ENCODE measurements around the gene CCDC69.
"Not testable (repeated sequence)": the region's sequence is repeated elsewhere in the genome, so short reads cannot be mapped to it uniquely, and the experiment has no call there.

CCDC69 gene, protein sequence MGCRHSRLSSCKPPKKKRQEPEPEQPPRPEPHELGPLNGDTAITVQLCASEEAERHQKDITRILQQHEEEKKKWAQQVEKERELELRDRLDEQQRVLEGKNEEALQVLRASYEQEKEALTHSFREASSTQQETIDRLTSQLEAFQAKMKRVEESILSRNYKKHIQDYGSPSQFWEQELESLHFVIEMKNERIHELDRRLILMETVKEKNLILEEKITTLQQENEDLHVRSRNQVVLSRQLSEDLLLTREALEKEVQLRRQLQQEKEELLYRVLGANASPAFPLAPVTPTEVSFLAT

DNA sequence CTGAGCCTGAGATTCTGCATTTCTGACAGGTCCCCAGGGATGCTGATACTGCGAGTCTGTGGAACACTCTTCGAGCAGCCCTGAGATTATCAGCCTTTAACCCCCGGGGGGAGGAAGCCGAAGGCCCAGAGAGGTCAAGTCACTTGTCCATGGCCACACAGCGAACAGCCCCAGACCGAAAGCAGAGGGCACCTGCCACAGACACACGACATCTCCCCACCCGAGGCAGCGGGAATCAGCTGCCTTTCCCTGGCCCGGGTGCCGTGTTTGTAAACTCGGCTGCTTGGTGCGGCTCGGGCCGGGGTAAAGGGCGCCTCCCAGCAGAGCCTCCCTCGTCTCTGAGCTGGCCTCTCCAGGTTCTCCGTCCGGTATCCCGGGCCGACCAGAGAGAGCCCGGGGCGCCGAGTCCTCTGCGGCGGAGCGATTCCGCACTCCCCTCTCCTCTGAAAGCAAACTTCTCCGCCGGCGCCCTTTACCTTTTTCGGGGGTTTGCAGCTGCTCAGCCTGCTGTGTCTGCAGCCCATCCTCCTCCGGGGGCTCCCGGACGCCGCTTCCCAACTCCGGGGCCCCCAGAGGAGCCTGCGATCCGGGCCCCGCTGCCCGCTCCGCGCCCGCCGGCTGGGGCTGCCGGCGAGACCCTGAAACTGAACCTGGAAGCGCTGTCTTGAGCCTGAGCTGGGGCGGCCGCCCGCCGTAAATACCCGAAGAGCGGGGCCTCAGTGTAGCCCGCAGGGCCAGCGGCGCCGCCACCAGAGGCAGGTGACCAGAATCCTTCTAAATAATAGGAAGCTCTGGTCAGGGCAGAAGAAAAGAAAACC, at the start of gene CCDC69:
CCDC69 (minus strand) TSS at position 646 of the 818 bp plus-strand sequence; CDS start at position 524, 122 bp downstream.
- peak; percentile 80 for DNase-seq

DNA sequence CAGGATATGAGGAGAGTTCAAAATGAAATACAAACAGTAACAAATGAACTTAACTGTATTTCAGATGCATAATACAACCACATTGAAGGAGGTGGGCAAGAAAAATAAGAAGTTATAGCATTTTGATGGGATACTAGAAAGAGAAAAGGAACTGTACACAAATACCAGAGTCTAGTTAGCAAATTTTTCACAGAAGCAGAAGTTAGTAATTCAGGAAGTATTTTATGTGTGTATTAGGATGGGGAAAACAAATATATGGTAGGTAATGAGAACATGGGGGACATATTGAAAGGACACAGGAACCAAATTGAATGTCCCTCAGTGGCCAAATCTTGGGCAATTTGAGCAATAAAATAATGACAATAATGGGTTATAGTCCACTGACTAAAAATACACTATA, 47.4 kb upstream of the CCDC69 start:
- no peak for DNase-seq

GRCh38 chr5:151270599-151270998, 46.7 kb upstream of the CCDC69 start:
- peak; percentile 81 for DNase-seq

- DNase-seq, result no peak
Measured at GRCh38 chr5:151267491-151268260, 43.8 kb upstream of the CCDC69 start.

- peak; percentile 78 for DNase-seq
Measured at GRCh38 chr5:151264113-151264512, 40.2 kb upstream of the CCDC69 start.

DNA sequence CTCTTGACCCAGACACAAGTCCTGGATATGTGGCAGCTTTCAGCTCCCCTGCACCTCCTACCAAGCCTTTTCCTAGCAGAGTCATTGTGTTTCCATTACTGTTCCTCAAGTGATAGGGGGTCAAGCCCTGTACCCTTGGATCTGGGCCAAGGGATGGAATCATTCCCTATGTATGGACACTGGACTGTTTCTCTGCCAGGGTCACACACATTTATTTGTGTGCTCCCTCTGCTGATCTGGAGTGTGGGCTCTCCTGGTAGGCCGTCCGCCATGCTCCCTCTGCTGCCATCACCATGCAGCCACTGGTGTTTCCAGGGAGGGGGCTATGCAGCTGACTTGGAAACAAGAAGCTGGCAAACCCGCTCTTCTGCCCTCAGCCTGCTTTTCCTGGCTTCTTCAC, 38.6 kb upstream of the CCDC69 start:
- DNase-seq, result no peak

- DNase-seq, result no peak
Measured at GRCh38 chr5:151259931-151260330, 36.0 kb upstream of the CCDC69 start.

DNA sequence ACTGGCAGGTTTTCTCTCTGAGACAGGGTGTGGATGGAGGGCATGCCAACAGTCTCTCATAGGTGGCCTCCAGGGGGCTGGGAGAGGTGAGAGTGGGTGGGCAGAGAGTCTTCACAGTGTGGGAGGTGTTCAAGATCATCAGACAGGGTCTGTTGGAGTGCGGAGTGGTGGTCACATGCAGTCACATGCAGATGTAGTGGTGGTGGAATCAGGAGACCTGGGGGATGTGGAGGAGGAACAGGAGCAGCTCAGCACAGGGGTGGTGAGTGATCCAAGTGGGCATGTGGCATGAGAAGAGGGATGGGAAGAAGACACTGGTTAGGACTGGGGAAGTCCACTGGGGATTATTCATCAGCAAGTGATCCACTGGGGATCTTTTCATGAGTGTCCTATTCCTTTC, 34.9 kb upstream of the CCDC69 start:
- no peak for DNase-seq

DNA sequence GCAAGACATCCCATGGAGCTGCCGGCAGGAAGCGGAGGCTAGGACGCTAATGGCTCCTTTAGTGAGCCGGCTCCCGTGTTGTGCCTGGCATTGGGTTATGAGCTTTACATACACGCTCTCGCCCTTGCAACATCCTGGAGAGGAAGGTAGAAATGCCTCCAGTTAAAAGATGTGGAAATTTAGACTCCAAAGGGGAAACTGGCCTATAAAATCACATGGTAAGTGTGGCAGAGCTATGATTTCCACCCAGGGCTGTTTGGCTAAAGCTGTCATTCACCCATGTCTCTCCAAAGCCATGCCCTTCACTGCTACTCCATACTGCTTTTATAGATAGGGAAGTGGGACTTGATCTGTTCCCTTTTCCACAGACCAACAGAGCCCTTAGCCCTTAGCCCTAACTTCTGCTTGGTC, 34.3 kb upstream of the CCDC69 start:
- DNase-seq, result no peak

- DNase-seq, result no peak
Measured at GRCh38 chr5:151257731-151258181, 33.9 kb upstream of the CCDC69 start.

- no peak for DNase-seq
Measured at GRCh38 chr5:151255621-151256286, 31.9 kb upstream of the CCDC69 start.

DNA sequence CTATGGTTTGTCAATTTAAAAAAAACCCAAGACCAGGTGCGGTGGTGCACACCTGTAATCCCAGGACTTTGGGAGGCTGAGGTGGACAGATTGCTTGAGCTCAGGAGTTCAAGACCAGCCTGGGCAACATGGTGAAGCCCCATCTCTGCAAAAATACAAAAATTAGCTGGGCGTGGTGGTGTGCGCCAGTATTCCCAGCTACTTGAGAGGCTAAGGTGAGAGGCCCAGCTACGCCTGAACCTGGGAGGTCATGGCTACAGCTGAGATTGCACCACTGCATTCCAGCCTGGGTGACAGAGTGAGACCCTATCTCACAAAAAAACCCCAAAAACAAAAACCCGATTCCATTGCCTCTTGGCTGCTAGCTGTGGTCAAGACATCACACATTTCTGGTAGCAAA, 31.1 kb upstream of the CCDC69 start:
- DNase-seq, result not testable (repeated sequence)

DNA sequence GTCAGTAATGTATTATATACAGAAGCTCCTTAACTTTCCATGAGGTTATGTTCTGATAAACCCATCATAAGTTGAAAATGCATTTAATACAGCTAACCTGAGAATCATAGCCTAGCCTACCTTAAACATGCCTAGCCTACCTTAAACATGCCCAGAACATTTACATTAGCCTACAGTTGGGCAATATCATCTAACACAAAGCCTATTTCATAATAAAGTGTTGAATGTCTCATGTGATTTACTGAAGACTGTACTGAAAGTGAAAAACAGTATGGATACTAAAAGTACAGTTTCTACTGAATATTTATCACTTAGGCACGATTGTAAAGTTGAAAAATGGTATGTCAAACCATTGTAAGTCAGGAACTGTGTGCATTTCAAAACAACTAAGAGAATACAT, 30.7 kb upstream of the CCDC69 start:
- DNase-seq, result no peak

DNA sequence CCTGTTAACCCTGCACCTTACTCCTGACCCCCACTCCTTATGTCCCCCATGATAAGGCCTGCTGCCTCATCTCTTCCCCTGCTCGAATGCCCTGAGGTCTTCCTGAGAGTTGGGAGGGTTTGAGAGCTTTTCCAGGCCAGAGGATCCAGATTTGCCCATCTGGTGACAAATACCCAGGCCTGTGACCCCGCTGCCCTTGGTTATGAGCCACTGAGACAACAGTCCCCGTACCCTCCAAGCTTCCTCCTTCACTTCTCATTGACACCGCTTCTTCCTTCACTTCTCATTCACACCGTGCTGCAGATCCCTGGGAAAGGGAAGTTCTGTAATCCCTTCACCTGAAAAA, 29.7 kb upstream of the CCDC69 start:
- DNase-seq, result no peak

DNA sequence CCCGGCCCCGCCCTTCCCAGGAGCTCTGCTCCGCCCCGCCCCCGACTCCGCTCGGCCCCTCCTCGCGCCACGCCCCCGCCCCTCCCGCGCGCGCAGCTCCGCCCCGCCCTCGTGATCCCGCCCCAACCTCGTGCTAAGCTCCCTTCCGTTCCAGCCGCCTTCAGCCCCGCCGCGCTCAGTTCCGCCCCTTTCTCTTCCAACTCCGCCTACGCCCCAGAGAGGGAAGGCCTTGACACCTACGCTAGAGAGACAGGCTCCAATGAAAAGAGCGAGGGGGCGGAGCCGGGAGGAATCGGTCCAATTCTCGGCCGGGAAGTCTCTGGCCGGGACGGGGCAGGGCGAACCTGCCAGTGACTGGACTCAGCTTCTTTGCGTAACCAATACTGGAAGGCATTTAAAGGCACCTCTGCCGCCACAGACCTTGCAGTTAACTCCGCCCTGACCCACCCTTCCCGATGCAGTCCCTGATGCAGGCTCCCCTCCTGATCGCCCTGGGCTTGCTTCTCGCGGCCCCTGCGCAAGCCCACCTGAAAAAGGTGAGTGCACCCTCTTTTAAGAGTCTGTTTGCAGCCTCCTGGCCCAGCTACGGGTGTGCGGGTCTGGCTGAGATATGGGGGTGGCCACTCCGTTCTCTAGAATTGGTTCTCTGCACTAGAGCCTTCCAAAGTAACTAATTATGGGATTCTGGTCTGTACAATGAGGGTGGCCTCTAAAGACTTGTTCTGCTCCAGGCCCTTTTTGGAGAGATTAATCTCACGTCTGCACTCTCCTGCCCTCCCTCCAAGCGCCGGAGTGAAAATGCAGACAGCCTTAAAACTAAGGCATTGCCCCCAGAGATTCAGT, 29.1 kb upstream of the CCDC69 start, which contains the start of gene GM2A:
GM2A (plus strand) TSS at position 424 of the 843 bp plus-strand sequence; CDS start at position 456, 32 bp downstream.
- peak; percentile 100 for DNase-seq

DNA sequence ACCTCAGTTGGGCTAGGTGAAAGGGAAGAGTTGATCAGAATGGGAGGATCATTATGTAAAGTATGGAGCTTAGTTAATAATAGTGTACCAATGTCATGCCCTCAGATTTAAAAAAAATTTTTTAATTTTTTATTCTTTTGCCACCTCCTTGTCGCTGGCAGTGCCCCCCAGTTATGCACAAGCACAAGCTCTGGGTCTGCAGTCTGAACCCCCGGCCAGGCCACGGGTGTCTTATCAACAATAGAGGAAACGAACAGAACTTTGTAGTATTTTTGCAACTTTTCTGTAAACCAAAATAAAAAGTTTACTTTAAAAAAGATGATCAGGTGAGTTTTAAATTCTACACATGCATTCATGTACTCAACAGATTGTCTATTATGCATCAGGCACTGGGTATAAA, 27.7 kb upstream of the CCDC69 start:
- no peak for DNase-seq

DNA sequence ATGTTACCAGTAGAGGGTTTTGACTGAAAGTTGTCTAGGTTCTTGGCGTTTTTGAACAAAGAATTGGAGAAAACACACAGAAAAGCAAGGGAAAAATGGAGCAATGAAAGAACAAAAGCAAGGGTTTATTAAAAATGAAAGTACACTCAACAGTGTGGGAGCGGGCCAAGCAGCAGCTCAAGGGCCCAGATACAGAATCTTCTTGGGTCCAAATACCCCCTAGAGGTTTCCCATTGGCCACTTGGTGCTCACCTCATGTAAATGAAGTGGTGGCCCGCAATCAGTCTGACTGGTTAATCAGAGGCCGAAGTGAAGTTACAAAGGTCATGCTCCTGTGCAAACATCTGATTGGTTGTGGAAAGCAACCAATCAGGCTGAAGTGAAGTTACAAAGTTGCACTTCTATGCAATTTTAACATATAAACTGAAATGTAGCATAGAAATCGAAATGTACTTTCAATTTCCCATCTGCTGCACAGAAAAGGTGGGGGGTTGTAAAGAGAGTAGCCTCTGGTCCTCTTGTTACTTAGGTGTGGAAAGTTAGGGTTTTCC, 27.2 kb upstream of the CCDC69 start:
- peak; percentile 77 for DNase-seq

DNA sequence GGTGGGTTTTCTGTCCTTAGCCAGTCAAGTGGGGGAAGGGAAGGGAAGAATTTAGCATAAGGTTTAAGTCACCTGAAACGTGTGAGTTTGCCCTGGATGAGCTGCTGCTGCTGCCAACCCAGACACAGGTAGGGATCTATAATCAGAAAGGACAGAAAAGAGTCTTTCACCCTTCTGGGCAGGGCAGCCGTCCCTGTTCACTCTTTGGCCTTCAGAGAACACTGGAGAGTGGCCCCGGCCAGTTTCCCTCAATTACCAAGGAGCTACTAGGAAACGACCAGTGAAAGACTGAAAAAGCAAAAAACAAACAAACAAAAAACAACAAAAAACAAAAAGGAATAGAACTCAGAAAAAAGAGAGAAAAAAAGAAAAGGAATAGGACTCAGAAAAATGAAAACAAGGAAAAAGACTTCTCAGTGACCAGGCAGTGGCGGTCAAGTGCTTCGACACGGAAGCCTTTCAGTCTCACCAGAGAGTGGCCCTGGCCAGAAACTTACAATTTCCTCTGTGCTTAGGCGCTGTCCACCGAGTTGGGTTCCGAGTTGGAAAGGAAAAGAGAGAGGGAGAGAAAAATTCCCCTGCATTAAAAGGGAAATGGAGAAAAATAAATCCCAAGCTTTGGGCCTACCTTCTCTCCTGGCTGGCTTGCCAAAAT, 26.6 kb upstream of the CCDC69 start:
- DNase-seq, result no peak

DNA sequence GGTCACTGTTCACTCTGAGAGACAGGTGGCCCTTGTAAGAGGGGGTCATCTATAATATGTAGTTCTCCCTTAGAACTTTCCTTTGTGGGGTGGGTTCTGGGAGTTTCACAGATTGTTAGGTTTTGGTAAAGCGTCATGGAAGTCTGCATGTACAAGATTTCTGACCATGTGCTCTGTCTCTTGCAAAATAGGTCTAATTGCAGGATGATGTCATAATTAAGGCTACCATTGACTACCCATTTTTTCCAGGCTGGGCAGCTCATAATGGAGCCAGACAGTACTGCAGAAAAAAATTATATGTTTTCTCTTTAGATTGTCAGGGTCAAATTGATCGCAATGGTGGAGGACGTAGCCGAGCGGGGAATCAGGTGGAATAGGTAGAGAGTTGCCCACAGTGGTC, 25.4 kb upstream of the CCDC69 start:
- DNase-seq, result no peak

- DNase-seq, result no peak
Measured at GRCh38 chr5:151248651-151249050, 24.8 kb upstream of the CCDC69 start.

DNA sequence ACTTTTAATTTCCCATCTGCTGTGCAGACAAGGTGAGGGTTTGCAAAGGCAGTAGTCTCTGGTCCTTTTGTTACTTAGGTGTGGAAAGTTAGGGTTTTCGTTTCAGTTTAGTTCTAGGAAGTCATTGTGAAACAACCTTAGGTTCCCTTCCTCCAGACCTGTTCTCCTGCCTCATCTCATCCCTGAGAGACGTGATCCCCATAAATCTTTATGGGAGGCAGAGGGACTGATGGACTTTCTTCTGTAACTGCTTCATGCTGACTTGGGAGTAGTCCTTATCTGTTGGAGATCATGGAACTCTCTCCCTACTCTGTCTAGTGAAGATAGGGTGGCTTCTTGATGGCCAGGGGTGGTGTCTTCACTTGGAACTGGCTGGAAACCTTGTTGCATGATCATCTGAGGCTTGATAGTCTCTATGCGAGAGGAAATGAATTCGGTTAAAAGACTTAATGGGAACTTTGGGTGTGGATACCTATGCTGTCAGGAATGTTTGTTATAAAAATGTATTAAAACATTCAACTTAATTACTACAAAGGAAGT, 21.9 kb upstream of the CCDC69 start:
- DNase-seq, result no peak
